ENCODE data around the gene CD63.

The CD63 gene

DNA sequence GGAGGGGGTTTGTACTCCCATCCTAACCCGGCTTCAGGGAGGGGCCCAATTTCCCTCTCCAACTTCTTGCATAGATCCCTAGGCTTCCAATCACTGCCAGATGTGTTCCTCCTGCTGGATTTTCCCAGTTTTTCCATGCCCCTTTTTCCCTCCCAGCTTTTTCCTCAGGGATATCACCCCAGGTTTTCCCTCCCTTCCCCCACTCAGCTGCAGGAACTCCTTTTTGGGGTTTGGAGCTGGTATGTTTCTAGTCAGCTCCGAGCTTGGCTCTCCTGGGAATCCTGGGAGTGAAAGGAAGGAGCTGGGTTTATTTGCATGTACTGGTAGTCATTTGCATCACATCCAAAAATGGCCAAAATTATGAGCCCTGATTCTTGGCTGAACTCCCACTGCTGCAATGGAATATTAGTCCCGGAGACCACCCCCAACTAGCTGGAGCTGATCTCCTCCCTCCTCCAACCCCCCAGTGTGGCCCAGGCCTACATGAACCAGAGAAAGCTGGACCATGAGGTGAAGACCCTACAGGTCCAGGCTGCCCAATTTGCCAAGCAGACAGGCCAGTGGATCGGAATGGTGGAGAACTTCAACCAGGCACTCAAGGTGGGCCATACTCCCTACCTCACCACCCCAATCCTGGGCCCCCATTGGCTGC is 10.1 kb downstream of the CD63 start:
- TF ChIP-seq, protein P1, sequence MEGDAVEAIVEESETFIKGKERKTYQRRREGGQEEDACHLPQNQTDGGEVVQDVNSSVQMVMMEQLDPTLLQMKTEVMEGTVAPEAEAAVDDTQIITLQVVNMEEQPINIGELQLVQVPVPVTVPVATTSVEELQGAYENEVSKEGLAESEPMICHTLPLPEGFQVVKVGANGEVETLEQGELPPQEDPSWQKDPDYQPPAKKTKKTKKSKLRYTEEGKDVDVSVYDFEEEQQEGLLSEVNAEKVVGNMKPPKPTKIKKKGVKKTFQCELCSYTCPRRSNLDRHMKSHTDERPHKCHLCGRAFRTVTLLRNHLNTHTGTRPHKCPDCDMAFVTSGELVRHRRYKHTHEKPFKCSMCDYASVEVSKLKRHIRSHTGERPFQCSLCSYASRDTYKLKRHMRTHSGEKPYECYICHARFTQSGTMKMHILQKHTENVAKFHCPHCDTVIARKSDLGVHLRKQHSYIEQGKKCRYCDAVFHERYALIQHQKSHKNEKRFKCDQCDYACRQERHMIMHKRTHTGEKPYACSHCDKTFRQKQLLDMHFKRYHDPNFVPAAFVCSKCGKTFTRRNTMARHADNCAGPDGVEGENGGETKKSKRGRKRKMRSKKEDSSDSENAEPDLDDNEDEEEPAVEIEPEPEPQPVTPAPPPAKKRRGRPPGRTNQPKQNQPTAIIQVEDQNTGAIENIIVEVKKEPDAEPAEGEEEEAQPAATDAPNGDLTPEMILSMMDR (conservative IDR thresholded peaks at IDR 0.05; ENCODE audit: low read depth, low read length) = no peak
- no peak overlapping the region for H2AFZ ChIP-seq (ENCODE audit: low read depth)
- H3K36me3 ChIP-seq (ENCODE audit: insufficient read depth) = no peaks in the 10 kb centered on the region
- no peaks in the 10 kb centered on the region for H4K20me1 ChIP-seq (ENCODE audit: insufficient read depth)
- peaks cover 10% of the 10 kb centered on the region; the same call in 1 of the 2 replicates for H3K79me2 ChIP-seq (ENCODE audit: insufficient read depth, low read depth)
- H3K4me2 ChIP-seq = no peak overlapping the region
- H3K9ac ChIP-seq = no peak overlapping the region
- no peak overlapping the region for H3K4me3 ChIP-seq (IDR thresholded peaks at IDR 0.05; ENCODE audit: insufficient read depth, low read depth, low read length)
- no peaks in the 10 kb centered on the region; the same call in 1 of the 2 replicates for H3K27me3 ChIP-seq (ENCODE audit: insufficient read depth, low read depth)
- H3K4me1 ChIP-seq (ENCODE audit: low read depth, poor library complexity, severe bottlenecking) = peaks cover 46% of the 10 kb centered on the region
- H3K27ac ChIP-seq = no peak overlapping the region

DNA sequence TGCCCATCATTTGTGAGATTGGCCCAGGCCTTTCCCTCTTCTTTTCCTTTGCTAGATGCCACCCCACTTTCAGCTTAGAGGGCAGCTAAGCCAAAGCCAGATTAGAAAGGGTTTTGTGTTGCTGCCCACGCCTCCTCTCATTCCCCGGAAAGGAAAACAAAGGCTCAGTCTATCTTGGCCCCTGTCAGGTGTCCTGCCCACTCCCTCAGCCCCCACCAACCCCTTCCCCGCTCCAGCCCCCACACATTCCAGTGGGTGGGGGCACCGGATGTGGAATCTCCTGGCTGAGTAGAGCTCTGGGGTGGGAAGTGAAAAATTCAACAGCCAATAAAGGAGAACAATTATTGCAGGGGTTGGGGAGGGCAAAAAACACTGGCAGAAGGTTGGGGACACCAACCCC is 10.8 kb downstream of the CD63 start:
- TF ChIP-seq, protein P1 (conservative IDR thresholded peaks at IDR 0.05; ENCODE audit: low read depth, low read length) = no peak
- Histone ChIP-seq H3K9ac (no peak overlapping the region), H2AFZ (ENCODE audit: low read depth) (no peak overlapping the region), H3K79me2 (ENCODE audit: insufficient read depth, low read depth) (peaks cover 10% of the 10 kb centered on the region; the same call in 1 of the 2 replicates), H3K27me3 (ENCODE audit: insufficient read depth, low read depth) (peaks cover under 1% of the 10 kb centered on the region; the same call in 1 of the 2 replicates), H3K4me3 (IDR thresholded peaks at IDR 0.05; ENCODE audit: insufficient read depth, low read depth, low read length) (no peak overlapping the region), H3K4me2 (peak overlapping the region; percentile 77; the same call in 1 of the 2 replicates), H3K36me3 (ENCODE audit: insufficient read depth) (no peaks in the 10 kb centered on the region), H3K27ac (no peak overlapping the region), H4K20me1 (ENCODE audit: insufficient read depth) (no peaks in the 10 kb centered on the region), H3K4me1 (ENCODE audit: low read depth, poor library complexity, severe bottlenecking) (peaks cover 46% of the 10 kb centered on the region)

DNA sequence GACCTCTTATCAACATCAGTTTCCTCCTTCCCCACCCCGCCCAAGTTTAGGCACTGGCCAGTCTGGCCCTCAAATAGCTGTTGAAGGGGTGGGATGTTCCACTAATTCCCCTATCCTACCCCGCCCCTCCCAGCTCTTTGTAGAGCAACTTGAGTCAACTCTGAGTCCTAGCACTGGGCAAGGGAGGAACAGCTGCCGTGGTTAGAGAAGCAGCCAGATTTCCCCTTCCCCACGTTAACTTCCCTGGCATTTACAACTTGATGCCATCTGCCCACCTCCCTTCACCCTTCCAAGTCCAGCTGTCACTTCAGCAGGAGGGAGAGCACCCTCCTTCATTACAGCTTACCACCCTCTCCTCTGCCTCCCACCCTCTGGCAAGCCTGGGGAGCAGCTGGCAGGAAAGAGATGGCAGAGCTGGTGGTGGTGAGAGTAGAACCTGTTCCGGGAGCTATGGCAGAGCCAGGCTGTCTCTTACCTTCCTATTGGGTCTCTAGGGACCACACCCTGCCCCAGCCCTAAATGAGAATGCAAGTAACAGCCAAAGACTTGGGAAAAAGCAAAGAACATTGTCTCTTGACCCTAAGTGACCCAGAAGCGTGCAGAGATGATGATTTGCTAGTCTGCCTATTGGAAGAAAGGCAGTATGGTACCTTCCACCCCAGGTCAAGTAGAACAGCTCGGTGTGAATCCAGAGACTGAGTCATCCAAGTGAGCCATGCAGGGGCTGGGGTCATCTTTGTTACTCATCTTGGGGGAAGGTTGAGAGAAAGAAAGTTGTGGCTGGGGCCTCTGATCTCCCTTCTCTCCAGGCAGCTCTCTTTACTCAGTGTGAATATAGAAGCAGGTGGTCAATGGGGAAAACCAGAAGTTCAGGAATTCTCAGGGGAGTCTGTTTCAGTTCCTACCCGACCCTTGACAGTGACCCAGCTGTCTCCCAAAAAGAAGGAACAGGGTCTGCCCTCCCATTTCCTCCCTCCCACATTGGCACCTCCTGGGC is 11.5 kb downstream of the CD63 start:
- Histone ChIP-seq H3K4me1 (ENCODE audit: low read depth, poor library complexity, severe bottlenecking) (peaks cover 46% of the 10 kb centered on the region), H3K9ac (peak overlapping the region; percentile 45; the same call in 1 of the 2 replicates), H3K79me2 (ENCODE audit: insufficient read depth, low read depth) (peaks cover 10% of the 10 kb centered on the region; the same call in 1 of the 2 replicates), H3K27me3 (ENCODE audit: insufficient read depth, low read depth) (peaks cover 7% of the 10 kb centered on the region; the same call in 1 of the 2 replicates), H3K4me2 (peak overlapping the region; percentile 77), H3K4me3 (IDR thresholded peaks at IDR 0.05; ENCODE audit: insufficient read depth, low read depth, low read length) (peak overlapping the region; percentile 66), H4K20me1 (ENCODE audit: insufficient read depth) (no peaks in the 10 kb centered on the region), H2AFZ (ENCODE audit: low read depth) (peak overlapping the region; percentile 93), H3K36me3 (ENCODE audit: insufficient read depth) (no peaks in the 10 kb centered on the region), H3K27ac (no peak overlapping the region)
- TF ChIP-seq, protein P1 (conservative IDR thresholded peaks at IDR 0.05; ENCODE audit: low read depth, low read length) = no peak

DNA sequence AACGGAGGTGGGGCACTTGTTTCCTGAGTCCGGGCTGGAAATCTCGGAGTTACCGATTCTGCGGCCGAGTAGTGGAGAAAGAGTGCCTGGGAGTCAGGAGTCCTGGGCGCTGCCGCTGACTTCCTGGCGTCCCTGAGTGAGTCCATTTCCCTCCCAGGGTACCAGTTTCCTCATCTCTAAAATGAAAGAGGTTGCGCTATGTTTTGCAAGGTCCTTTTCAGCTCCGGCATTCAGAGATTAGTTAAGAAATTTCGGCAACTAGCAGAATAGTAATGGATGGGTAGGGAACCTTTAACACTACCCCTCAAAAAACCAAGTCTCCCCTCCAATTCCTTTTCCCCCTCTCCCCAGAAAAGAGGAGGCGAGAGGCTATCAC is 12.2 kb downstream of the CD63 start:
- peak overlapping the region; percentile 90 for H3K4me3 ChIP-seq (IDR thresholded peaks at IDR 0.05; ENCODE audit: insufficient read depth, low read depth, low read length)
- H3K27ac ChIP-seq = peak overlapping the region; percentile 54; the same call in 1 of the 2 replicates
- H3K4me1 ChIP-seq (ENCODE audit: low read depth, poor library complexity, severe bottlenecking) = peaks cover 45% of the 10 kb centered on the region
- H3K4me2 ChIP-seq = peak overlapping the region; percentile 77
- peaks cover 10% of the 10 kb centered on the region; the same call in 1 of the 2 replicates for H3K79me2 ChIP-seq (ENCODE audit: insufficient read depth, low read depth)
- peaks cover 14% of the 10 kb centered on the region; the same call in 1 of the 2 replicates for H3K27me3 ChIP-seq (ENCODE audit: insufficient read depth, low read depth)
- TF ChIP-seq, protein P1 (conservative IDR thresholded peaks at IDR 0.05; ENCODE audit: low read depth, low read length) = no peak
- H3K9ac ChIP-seq = peak overlapping the region; percentile 45; the same call in 1 of the 2 replicates
- peak overlapping the region; percentile 93 for H2AFZ ChIP-seq (ENCODE audit: low read depth)
- no peaks in the 10 kb centered on the region for H3K36me3 ChIP-seq (ENCODE audit: insufficient read depth)
- H4K20me1 ChIP-seq (ENCODE audit: insufficient read depth) = no peaks in the 10 kb centered on the region
